IMR-90 (cell line): ENCODE data around the gene CCND3. TPM values are rescaled to one million over a fixed set of nuclear protein-coding genes. Genes with fewer than 3 reads are reported as not detected.

Source experiments
- ATAC-seq: fragments of 200-7000 bp; cut with Tn5 transposase; 2 replicates; pipeline ENCODE4 v1.9.1; 2020; ENCODE audit warnings: low read depth, mild to moderate bottlenecking, moderate library complexity
- Bru-seq: library from RNA; stranded (reverse); fragments of 400-500 nt; gene quantifications from one replicate; lab custom pipeline; 2021; lab: Mats Ljungman, UMichigan
- BruChase-seq, 2 experiments: library from RNA; stranded (reverse); fragments of 400-500 nt; gene quantifications; one replicate each; lab custom pipeline; 2021; lab: Mats Ljungman, UMichigan
- BruUV-seq: library from RNA; stranded (reverse); fragments of 400-500 nt; replicated peaks from 2 replicates; lab custom pipeline; 2021; lab: Mats Ljungman, UMichigan
- CTCF ChIA-PET: fragments of 300-600 bp; formaldehyde crosslinking; extraction: SDS; loops from one replicate; lab custom pipeline; 2021; ENCODE audit warnings: antibody characterized with exemption; lab: Yijun Ruan, JAX
- POLR2A ChIA-PET: fragments of 300-600 bp; sonication (Branson Sonifier 250); formaldehyde crosslinking; loops from one replicate; lab custom pipeline; 2022; ENCODE audit warnings: antibody characterized with exemption; ENCODE audit not compliant: unreplicated experiment; lab: Charles Lee
- DNase-seq: peaks from one replicate; pipeline ENCODE4 v3.0.0; 2013
- H2AFZ ChIP-seq: replicated peaks from 2 replicates; pipeline ENCODE3; 2013; ENCODE audit warnings: low read length, mild to moderate bottlenecking; ENCODE audit not compliant: poor library complexity
- H2AK5ac ChIP-seq: 2 replicates; pipeline ENCODE4 v1.6.1; 2013; ENCODE audit warnings: low read depth, low read length, inconsistent platforms
- H2AK9ac ChIP-seq: replicated peaks from 2 replicates; pipeline ENCODE3; 2013; ENCODE audit warnings: mild to moderate bottlenecking, low read depth, low read length, moderate library complexity; ENCODE audit not compliant: poor library complexity
- H2BK120ac ChIP-seq: 2 replicates; pipeline ENCODE4 v1.6.1; 2013; ENCODE audit warnings: low read depth, low read length, inconsistent platforms
- H2BK15ac ChIP-seq: 3 replicates; pipeline ENCODE4 v1.6.1; 2013; ENCODE audit warnings: low read depth, low read length, inconsistent platforms
- H2BK20ac ChIP-seq: 2 replicates; pipeline ENCODE4 v1.6.1; 2013; ENCODE audit warnings: low read depth, mild to moderate bottlenecking, inconsistent platforms, low read length, moderate library complexity
- H2BK5ac ChIP-seq: 2 replicates; pipeline ENCODE4 v1.6.1; 2013; ENCODE audit warnings: mild to moderate bottlenecking, low read depth, low read length, inconsistent platforms; ENCODE audit not compliant: poor library complexity, severe bottlenecking
- H3K14ac ChIP-seq: replicated peaks from 2 replicates; pipeline ENCODE4 v1.6.1; 2013; ENCODE audit warnings: low read depth, low read length, inconsistent platforms
- H3K18ac ChIP-seq: 2 replicates; pipeline ENCODE4 v1.6.1; 2013; ENCODE audit warnings: low read depth, low read length, control low read depth
- H3K23ac ChIP-seq: 2 replicates; pipeline ENCODE4 v1.6.1; 2013; ENCODE audit warnings: low read depth, low read length, inconsistent platforms
- H3K27ac ChIP-seq: 2 replicates; pipeline ENCODE4 v1.5.1; 2013; ENCODE audit warnings: mild to moderate bottlenecking, control low read depth, low read length; ENCODE audit not compliant: insufficient read depth
- H3K27me3 ChIP-seq: 2 replicates; pipeline ENCODE4 v1.6.1; 2013; ENCODE audit warnings: low read length; ENCODE audit not compliant: control insufficient read depth, insufficient read depth
- H3K36me3 ChIP-seq: 2 replicates; pipeline ENCODE4 v1.6.1; 2013; ENCODE audit warnings: low read length, mixed read lengths; ENCODE audit not compliant: control insufficient read depth, insufficient read depth
- H3K4ac ChIP-seq: 2 replicates; pipeline ENCODE4 v1.6.1; 2013; ENCODE audit warnings: low read depth, low read length, inconsistent platforms
- H3K4me1 ChIP-seq: 2 replicates; pipeline ENCODE4 v1.6.1; 2013; ENCODE audit warnings: low read length, mixed read lengths; ENCODE audit not compliant: control insufficient read depth, insufficient read depth
- H3K4me2 ChIP-seq: 2 replicates; pipeline ENCODE4 v1.6.1; 2013; ENCODE audit warnings: low read depth, mild to moderate bottlenecking, control low read depth, low read length, moderate library complexity
- H3K4me3 ChIP-seq: 2 replicates; pipeline ENCODE4 v1.5.1; 2013; ENCODE audit warnings: low read depth, mild to moderate bottlenecking, control low read depth, low read length, moderate library complexity; ENCODE audit not compliant: insufficient read depth
- H3K56ac ChIP-seq: 2 replicates; pipeline ENCODE4 v1.6.1; 2013; ENCODE audit warnings: low read length, inconsistent platforms; ENCODE audit not compliant: insufficient read depth; ENCODE audit errors: extremely low read depth
- H3K79me1 ChIP-seq, 2 experiments: 2 replicates each; pipeline ENCODE4 v1.6.1; 2013; ENCODE audit warnings: low read length in 2 of 2, inconsistent platforms in 1 of 2, low read depth in 1 of 2
- H3K9ac ChIP-seq: 2 replicates; pipeline ENCODE4 v1.6.1; 2013; ENCODE audit warnings: low read depth, low read length, control low read depth
- H3K9me1 ChIP-seq: 2 replicates; pipeline ENCODE4 v1.6.1; 2013; ENCODE audit warnings: low read length, inconsistent platforms; ENCODE audit not compliant: insufficient read depth
- H3K9me3 ChIP-seq: 2 replicates; pipeline ENCODE4 v1.6.1; 2013; ENCODE audit warnings: low read length; ENCODE audit not compliant: control insufficient read depth, insufficient read depth
- H4K20me1 ChIP-seq: 2 replicates; pipeline ENCODE4 v1.6.1; 2013; ENCODE audit warnings: low read length, inconsistent platforms; ENCODE audit not compliant: insufficient read depth
- H4K5ac ChIP-seq: 2 replicates; pipeline ENCODE4 v1.6.1; 2013; ENCODE audit warnings: mild to moderate bottlenecking, low read depth, low read length, control low read depth
- H4K8ac ChIP-seq, 2 experiments: 2 replicates each; pipeline ENCODE4 v1.6.1; 2013; ENCODE audit warnings: low read depth in 2 of 2, low read length in 2 of 2, control low read depth in 1 of 2, inconsistent platforms in 1 of 2
- H4K91ac ChIP-seq: 2 replicates; pipeline ENCODE4 v1.6.1; 2013; ENCODE audit warnings: low read depth, low read length, inconsistent platforms; ENCODE audit not compliant: insufficient read depth
- BHLHE40 ChIP-seq: fragments of 150-350 bp; IDR thresholded peaks from 2 replicates; pipeline ENCODE4 v1.6.1; 2016; ENCODE audit warnings: mild to moderate bottlenecking, low read depth, low read length
- CEBPB ChIP-seq: IDR thresholded peaks from 2 replicates; pipeline ENCODE4 v1.6.1; 2012; ENCODE audit warnings: low read depth, low read length, improper control_type of control experiment
- MAZ ChIP-seq: IDR thresholded peaks from 2 replicates; pipeline ENCODE4 v1.6.1; 2012; ENCODE audit warnings: low read depth, mild to moderate bottlenecking, low read length, improper control_type of control experiment, moderate library complexity, borderline replicate concordance
- MXI1 ChIP-seq: IDR thresholded peaks from 2 replicates; pipeline ENCODE4 v1.6.1; 2012; ENCODE audit warnings: low read depth, mild to moderate bottlenecking, low read length, moderate library complexity, borderline replicate concordance
- RAD21 ChIP-seq: IDR thresholded peaks from 2 replicates; pipeline ENCODE4 v1.6.1; 2012; ENCODE audit warnings: low read length, improper control_type of control experiment
- WGBS, 2 experiments: methylation state at CpG; one replicate each; pipeline versions ENCODE4 v1.1.5 to v1.1.7; 2013; ENCODE audit warnings: missing lambda C conversion rate in 2 of 2; ENCODE audit not compliant: insufficient read length in 1 of 2; ENCODE audit errors: extremely low coverage in 2 of 2; 5-methylcytosine and 5-hydroxymethylcytosine counted together
- dilution Hi-C: fragments of 300-500 bp; cut with HindIII; formaldehyde crosslinking; loops from one replicate; pipeline ENCODE4 v1.14.3; 2018; ENCODE audit warnings: low sequenced_read_pairs; ENCODE audit not compliant: unreplicated experiment
- in situ Hi-C: fragments of 300-500 bp; cut with MboI; formaldehyde crosslinking; loops from 3 replicates; pipeline ENCODE4 v1.14.3; 2019; ENCODE audit warnings: low sequenced_read_pairs, inconsistent platforms, mixed read lengths
- intact Hi-C: fragments of 100-400 bp; cut with micrococcal nuclease; formaldehyde crosslinking; loops from 2 replicates; pipeline ENCODE4 v1.10.0; 2022
- long read RNA-seq: library from polyadenylated mRNA; unstranded; transcript quantifications from one replicate; pipeline ENCODE4 v2.0.0, GENCODE V29; 2021; ENCODE audit not compliant: unreplicated experiment
- polyA plus RNA-seq, 3 experiments: library from polyadenylated mRNA; depleted of rRNA; stranded (reverse); fragments of >200 nt; gene quantifications; 2 replicates each; pipeline ENCODE4 v1.2.3, GENCODE V29; 2012; ENCODE audit warnings: low replicate concordance in 1 of 3
- total RNA-seq: library from RNA; depleted of rRNA; stranded (reverse); fragments of >200 nt; gene quantifications from 2 replicates; pipeline ENCODE4 v1.2.3, GENCODE V29; 2012; rRNA removed

Gene CCND3
- total RNA-seq = 19.2 and 19.4 TPM in 2 replicates
- polyA plus RNA-seq (2012; rRNA removed) = 61.9 and 63.8 TPM in 2 replicates
- polyA plus RNA-seq (2012; cell fraction: cytosol; rRNA removed) = 61.9 and 75.8 TPM in 2 replicates
- polyA plus RNA-seq (2012; cell fraction: nucleus; rRNA removed; ENCODE audit: low replicate concordance) = 36.5 and 73.0 TPM in 2 replicates
- percentile 48 among the genes with signal in this experiment for Bru-seq, nascent RNA
- BruChase-seq, experiment 1, labeled RNA remaining after a 6-hour chase = percentile 67 among the genes with signal in this experiment
- percentile 55 among the genes with signal in this experiment for BruChase-seq, experiment 2, labeled RNA remaining after a 2-hour chase
- long read RNA-seq, transcript CCND3-203 (5 exons, 2,085 nt) = major isoform, 122 of 154 reads
- long read RNA-seq, transcript CCND3-205 (4 exons, 1,843 nt) = minor isoform, 5 of 154 reads
- long read RNA-seq, transcript CCND3-202 (5 exons, 2,133 nt) = minor isoform, 6 of 154 reads
- long read RNA-seq, partial matches to known transcripts = 8 of 154 reads
- long read RNA-seq, other reads (novel, unspliced or antisense) = 12 of 154 reads

DNA sequence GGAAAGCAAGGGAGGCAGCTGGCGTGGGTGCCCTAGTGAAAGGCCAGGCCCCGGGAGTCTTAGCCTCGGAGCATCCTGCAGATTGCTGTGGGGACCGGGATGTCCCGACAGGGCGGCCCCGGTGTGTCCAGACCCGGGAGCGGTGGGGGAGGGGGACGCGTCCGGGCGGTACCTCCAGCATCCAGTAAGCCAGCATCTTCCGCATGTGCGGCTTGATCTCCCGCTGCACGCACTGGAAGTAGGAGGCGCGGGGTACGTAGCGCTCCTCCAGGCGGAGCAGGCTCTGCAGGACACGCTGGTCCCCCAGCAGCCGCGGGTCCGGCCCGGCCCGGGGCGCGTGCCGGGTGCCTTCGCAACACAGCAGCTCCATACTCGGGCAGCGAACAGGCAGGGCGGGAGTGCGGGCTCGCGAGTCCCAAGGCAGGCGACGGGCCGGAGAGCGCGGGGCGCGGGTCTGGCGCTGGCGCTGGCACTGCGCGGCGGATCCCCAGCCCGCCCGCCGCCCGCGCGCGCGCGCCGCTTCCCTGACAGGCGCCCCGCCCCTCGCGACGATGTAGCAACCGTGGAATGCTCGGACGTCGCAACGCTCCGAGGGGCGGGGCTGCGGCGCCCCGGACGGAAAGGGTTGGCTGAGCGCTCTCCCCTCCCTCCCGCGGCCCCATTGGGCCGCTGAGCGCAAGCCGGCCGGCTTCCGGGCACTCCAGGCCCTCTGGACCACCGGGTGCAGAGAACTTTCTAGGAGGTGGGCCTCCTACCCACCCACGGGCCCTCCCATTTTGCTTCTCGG is at the start of gene CCND3:
TSS of gene CCND3 (minus strand) at position 529 of the 787 bp plus-strand sequence. CDS start at position 370, 159 bp downstream.
- Histone ChIP-seq H2BK5ac (peak within 1 kb of the TSS; percentile 79), H3K23ac (peak within 1 kb of the TSS; percentile 98), H4K8ac (peak within 1 kb of the TSS; percentile 62 to 89), H3K56ac (peak within 1 kb of the TSS; percentile 74), H4K91ac (peak within 1 kb of the TSS; percentile 76), H3K4ac (peak within 1 kb of the TSS; percentile 89), H3K18ac (peak within 1 kb of the TSS; percentile 34), H3K79me1 (peaks cover 9 to 47% of the 10 kb centered on the region in 2 experiments; a peak in 3 of 4 replicates), H3K4me2 (peak within 1 kb of the TSS; percentile 91), H3K36me3 (peaks cover 6% of the 10 kb centered on the region), H3K4me1 (peaks cover 27% of the 10 kb centered on the region), H3K27me3 (no peaks in the 10 kb centered on the region), H3K27ac (peak within 1 kb of the TSS; percentile 76), H3K4me3 (peak within 1 kb of the TSS; percentile 84), H2BK15ac (peak within 1 kb of the TSS; percentile 74; the same call in 1 of the 3 replicates), H2AFZ (peak within 1 kb of the TSS; percentile 95), H2AK9ac (peak within 1 kb of the TSS; percentile 99), H3K9me3 (no peaks in the 10 kb centered on the region), H2BK120ac (peak within 1 kb of the TSS; percentile 65), H2AK5ac (peak within 1 kb of the TSS; percentile 94), H3K9me1 (peaks cover 16% of the 10 kb centered on the region; the same call in 1 of the 2 replicates), H4K20me1 (peaks cover 34% of the 10 kb centered on the region), H3K9ac (peak within 1 kb of the TSS; percentile 80), H3K14ac (peak within 1 kb of the TSS; percentile 97), H2BK20ac (peak within 1 kb of the TSS; percentile 50; the same call in 1 of the 2 replicates), H4K5ac (peak within 1 kb of the TSS; percentile 56)
- 0% methylated on average over 44 of the region's 87 CpGs; no CpG with 5 or more reads in 1 of the 2 experiments for WGBS, 2 experiments
- ChIA-PET POLR2A (no interaction called here), CTCF (interaction anchor here (0.6 kb wide), 1 partner anchor 46 kb away, joined by 3 read pairs; no protein-coding TSS in a partner anchor)
- intact Hi-C loops = loop anchor here (1.0 kb wide), 1 partner anchor 103 kb away; no protein-coding TSS in a partner anchor
- ATAC-seq (peak; percentile 92), DNase-seq (peak; percentile 91)
- TF ChIP-seq CEBPB = peak; percentile 92
- TF ChIP-seq MAZ = peak; percentile 96; the same call in 1 of the 2 replicates
- TF ChIP-seq RAD21 = no peak
- no peak for TF ChIP-seq BHLHE40
- peak; percentile 85; the same call in 1 of the 2 replicates for TF ChIP-seq MXI1
- no TSS peak for BruUV-seq
- dilution Hi-C loops = no loop called here
- in situ Hi-C loops = no loop called here
